Caki2 (cell line): Measurements from ENCODE around the gene COL4A2. TPM values are rescaled to one million over a fixed set of nuclear protein-coding genes. Genes with fewer than 3 reads are reported as not detected.

ENCODE experiments used
- DNase-seq: peaks from one replicate; pipeline ENCODE4 v3.0.0-alpha.2; 2015; ENCODE audit warnings: low read depth
- in situ Hi-C: cut with HindIII; loops from 2 replicates; pipeline ENCODE4 v1.10.0; 2016; ENCODE audit warnings: low sequenced_read_pairs, low pct_unique_long_range_greater_than_20kb, mixed read lengths
- total RNA-seq: library from RNA; depleted of rRNA; stranded (reverse); fragments of >200 nt; shearing (Covaris generic); gene quantifications from 2 replicates; pipeline ENCODE4 v1.2.3, GENCODE V29; 2014; ENCODE audit warnings: low replicate concordance

The COL4A2 gene
- total RNA-seq, 1 experiment from 2014 or later, result 412 TPM

- in situ Hi-C loops, result no loop called here
- DNase-seq, result no peak
Measured at GRCh38 chr13:110354715-110355473, 47.8 kb downstream of the COL4A2 start.

- DNase-seq, result peak; percentile 23
- in situ Hi-C loops, result no loop called here
Measured at GRCh38 chr13:110356362-110356761, 49.3 kb downstream of the COL4A2 start.

GRCh38 chr13:110358381-110358780, 51.3 kb downstream of the COL4A2 start:
- DNase-seq, result no peak
- in situ Hi-C loops, result no loop called here

- DNase-seq, result no peak
- in situ Hi-C loops, result no loop called here
Measured at GRCh38 chr13:110359840-110360301, 52.8 kb downstream of the COL4A2 start.

GRCh38 chr13:110360598-110360997, 53.5 kb downstream of the COL4A2 start:
- no peak for DNase-seq
- in situ Hi-C loops, result no loop called here

- no peak for DNase-seq
- in situ Hi-C loops, result no loop called here
Measured at GRCh38 chr13:110361365-110361911, 54.4 kb downstream of the COL4A2 start.

- in situ Hi-C loops, result no loop called here
Measured at GRCh38 chr13:110363010-110363409, 55.9 kb downstream of the COL4A2 start.

GRCh38 chr13:110364081-110364480, 57.0 kb downstream of the COL4A2 start:
- no peak for DNase-seq
- in situ Hi-C loops, result no loop called here

More at GRCh38 chr13:110363010-110363409, 55.9 kb downstream of the COL4A2 start:
- no peak for DNase-seq

- in situ Hi-C loops, result no loop called here
- DNase-seq, result no peak
Measured at GRCh38 chr13:110365876-110366275, 58.8 kb downstream of the COL4A2 start.

GRCh38 chr13:110366733-110367132, 59.6 kb downstream of the COL4A2 start:
- in situ Hi-C loops, result no loop called here
- DNase-seq, result no peak

- DNase-seq, result no peak
- in situ Hi-C loops, result no loop called here
Measured at GRCh38 chr13:110367620-110368019, 60.5 kb downstream of the COL4A2 start.

GRCh38 chr13:110368408-110368807, 61.3 kb downstream of the COL4A2 start:
- DNase-seq, result no peak
- in situ Hi-C loops, result no loop called here

GRCh38 chr13:110369400-110369799, 62.3 kb downstream of the COL4A2 start:
- DNase-seq, result no peak

GRCh38 chr13:110371550-110372465, 64.7 kb downstream of the COL4A2 start:
- peak; percentile 96 for DNase-seq
- in situ Hi-C loops, result no loop called here

More at GRCh38 chr13:110369400-110369799, 62.3 kb downstream of the COL4A2 start:
- in situ Hi-C loops, result no loop called here

GRCh38 chr13:110372676-110373075, 65.6 kb downstream of the COL4A2 start:
- no peak for DNase-seq
- in situ Hi-C loops, result no loop called here

GRCh38 chr13:110373617-110374016, 66.5 kb downstream of the COL4A2 start:
- in situ Hi-C loops, result no loop called here
- no peak for DNase-seq

GRCh38 chr13:110374431-110375370, 67.6 kb downstream of the COL4A2 start:
- DNase-seq, result no peak
- in situ Hi-C loops, result no loop called here

- DNase-seq, result peak; percentile 41
- in situ Hi-C loops, result no loop called here
Measured at GRCh38 chr13:110376120-110376519, 69.0 kb downstream of the COL4A2 start.
